HG03457 (cell line): Measurements from ENCODE around the gene NDUFB7.
"Not testable (repeated sequence)": the region's sequence is repeated elsewhere in the genome, so short reads cannot be mapped to it uniquely, and the experiment has no call there.

Experiments used
- ATAC-seq: cut with Tn5 transposase; IDR thresholded peaks from one replicate; pipeline ENCODE4 v1.9.1; 2021; ENCODE audit warnings: moderate number of reproducible peaks; ENCODE audit not compliant: unreplicated experiment

The NDUFB7 gene

DNA sequence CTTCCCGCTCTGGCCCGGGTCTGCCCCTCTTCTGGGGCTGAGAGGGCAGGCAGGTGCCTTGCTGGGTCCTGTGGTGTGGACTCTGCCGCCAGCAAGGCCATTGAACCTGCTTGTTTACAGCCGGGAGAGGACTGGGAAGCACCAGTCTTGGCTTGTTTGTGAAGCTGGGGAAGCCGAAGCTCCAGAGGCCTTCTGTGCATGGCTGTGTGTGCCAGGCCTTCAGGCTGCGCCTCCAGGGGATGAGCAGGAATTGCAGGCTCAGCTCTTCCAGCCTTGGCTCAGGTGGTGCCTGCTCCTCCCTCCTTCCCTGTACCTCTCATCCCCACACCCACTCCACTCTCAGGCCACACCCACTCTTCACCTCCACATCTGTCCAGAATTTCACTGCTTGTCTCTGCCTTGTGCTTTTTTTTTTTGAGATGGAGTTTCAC, 17.5 kb downstream of the NDUFB7 start:
- ATAC-seq = no peak

GRCh38 chr19:14553939-14554243, 18.0 kb downstream of the NDUFB7 start:
- no peak for ATAC-seq

DNA sequence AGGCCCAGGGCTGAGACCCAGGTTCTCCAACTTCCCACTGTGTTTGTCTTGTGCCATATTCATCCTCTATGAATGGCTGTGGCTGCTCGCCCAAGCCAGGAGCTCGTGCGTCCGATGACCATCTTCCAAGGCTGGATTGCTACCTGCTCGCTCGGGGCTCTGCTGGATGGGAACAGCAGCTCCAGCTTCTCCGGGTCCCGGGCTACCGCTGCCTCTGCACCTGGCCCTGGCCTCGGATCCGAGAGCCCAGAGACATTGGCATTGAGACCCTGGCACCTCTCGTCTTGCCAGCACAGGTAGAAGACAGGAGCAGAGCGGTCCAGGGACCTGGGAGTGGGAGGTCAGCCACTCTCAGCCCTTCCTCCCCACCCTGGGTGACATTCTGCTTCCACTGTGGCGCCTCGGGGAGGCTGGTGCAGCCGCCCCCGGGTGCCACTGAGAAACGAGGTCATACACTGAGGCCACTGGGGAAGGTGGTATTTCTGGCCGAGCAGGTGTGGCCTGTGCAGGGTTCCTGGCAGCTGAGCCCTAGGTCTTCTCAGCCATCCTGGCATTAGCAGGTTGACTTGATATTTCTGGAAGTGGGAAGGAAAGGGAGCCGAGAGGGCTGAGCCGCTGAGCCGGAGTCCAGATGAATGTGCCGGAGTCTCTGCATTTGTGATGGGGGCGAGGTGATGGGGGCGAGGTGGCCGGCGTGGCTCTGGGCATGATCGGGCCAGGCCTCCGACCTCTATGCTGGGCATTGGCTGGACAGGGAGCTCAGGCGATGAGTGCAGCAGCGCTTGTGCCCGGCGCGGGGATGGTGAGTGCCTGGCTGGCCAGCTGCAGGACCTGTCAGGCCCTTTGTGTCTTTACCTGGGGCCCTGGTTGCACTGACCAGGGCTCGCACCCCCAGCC, 18.6 kb downstream of the NDUFB7 start:
- no peak for ATAC-seq

GRCh38 chr19:14552006-14552360, 19.9 kb downstream of the NDUFB7 start:
- not testable (repeated sequence) for ATAC-seq

GRCh38 chr19:14551134-14552005, 20.5 kb downstream of the NDUFB7 start:
- ATAC-seq = not testable (repeated sequence)

- no peak for ATAC-seq
Observed at GRCh38 chr19:14550201-14550754, 21.6 kb downstream of the NDUFB7 start.

DNA sequence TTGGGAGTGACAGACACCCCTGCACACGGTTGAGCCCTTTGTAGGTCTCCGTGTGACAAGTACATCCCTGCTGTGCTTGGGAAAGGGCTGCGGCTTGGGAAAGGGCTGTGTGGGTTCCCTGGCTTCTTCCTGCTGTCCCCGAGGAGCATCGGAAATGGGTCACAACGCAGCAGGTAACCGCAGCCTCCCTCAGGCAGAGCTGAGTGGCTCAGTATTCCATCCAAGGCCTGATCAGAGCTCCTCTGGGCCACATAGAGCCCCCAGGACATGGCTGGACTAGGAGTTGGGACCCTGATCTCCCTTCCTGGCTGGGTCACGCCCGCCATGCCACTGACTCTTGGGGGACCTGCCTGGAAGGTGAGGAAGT, 26.2 kb downstream of the NDUFB7 start:
- ATAC-seq = no peak

- ATAC-seq = no peak
Observed at GRCh38 chr19:14544977-14545715, 26.7 kb downstream of the NDUFB7 start.

GRCh38 chr19:14544047-14544446, 27.8 kb downstream of the NDUFB7 start:
- ATAC-seq = no peak

DNA sequence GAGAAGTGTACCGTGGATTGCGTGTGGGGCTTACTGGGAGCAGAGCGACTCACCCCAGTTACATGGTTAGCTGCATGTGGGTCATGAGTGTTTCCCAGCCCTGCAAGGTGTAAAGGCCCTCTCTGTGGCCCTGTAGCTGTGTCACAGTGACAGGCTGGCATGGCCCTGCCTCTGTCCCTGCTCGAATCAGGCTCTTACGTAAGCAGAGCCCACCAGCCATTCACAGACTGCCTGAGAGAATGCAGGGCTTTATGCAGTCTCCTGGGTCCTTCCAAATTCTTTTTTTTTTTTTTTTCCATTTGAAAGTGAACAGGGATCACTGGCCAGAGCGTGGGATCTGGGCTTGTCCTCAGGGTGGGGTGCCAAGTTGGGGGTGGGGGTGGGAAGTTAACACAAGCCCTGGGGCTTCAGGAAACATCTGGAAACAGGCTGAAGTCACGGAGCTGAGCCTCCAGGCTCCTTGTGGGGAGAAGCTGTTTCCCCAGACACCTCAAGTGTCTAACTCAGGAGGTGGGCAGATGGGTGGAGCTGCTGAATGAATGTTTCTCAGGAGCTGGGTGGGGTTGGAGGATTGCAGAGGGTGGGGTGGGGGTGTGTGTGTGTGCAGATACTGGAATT, 29.0 kb downstream of the NDUFB7 start:
- no peak for ATAC-seq

DNA sequence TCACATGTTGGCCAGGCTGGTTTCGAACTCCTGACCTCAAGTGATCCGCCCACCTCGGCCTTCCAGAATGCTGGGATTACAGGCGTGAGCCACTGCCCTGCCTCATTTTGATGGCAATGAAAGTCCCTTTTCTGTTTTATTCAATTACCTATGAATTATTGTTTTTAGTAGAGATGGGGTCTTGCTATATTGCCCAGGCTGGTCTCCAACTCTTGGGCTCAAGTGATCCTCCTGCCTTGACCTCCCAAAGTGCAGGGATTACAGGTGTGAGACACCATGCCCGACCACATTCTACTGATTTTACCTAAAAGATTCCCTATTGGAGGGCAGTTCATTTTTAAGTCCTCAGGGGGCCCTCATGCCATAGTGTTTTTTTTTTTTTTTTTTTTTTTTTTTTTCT, 29.9 kb downstream of the NDUFB7 start:
- not testable (repeated sequence) for ATAC-seq

DNA sequence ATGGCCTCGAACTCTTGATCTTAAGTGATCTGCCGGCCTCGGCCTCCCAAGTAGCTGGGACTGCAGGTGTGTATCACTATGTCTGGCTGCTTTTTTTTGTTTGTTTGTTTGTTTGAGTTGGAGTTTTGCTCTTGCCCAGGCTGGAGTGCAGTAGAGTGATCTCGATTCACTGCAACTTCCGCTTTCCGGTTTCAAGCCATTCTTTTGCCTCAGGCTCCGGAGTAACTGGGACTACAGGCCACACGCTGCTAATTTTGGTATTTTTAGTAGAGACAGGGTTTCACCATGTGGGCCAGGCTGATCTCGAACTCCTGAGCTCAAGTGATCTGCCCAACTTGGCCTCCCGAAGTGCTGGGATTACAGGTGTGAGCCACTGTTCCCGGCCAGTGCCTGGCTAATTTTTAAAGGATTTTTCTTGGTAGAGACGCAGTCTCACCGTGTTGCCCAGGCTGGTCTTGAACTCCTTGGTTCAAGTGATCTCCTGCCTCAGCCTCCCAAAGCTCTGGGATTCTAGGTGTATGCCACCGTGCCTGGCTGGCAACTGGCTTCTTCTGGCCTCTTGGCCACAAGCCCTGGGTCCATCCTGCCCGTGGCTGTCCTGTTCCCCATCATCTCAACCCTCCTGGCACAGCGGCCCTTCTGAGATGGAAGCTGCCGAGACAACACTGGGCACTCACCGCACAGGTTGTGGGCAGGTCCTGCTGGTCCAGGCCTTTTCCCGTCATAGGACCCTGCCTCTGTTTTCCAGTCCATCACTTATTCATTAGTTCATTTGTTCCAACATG, 30.9 kb downstream of the NDUFB7 start:
- ATAC-seq = no peak

DNA sequence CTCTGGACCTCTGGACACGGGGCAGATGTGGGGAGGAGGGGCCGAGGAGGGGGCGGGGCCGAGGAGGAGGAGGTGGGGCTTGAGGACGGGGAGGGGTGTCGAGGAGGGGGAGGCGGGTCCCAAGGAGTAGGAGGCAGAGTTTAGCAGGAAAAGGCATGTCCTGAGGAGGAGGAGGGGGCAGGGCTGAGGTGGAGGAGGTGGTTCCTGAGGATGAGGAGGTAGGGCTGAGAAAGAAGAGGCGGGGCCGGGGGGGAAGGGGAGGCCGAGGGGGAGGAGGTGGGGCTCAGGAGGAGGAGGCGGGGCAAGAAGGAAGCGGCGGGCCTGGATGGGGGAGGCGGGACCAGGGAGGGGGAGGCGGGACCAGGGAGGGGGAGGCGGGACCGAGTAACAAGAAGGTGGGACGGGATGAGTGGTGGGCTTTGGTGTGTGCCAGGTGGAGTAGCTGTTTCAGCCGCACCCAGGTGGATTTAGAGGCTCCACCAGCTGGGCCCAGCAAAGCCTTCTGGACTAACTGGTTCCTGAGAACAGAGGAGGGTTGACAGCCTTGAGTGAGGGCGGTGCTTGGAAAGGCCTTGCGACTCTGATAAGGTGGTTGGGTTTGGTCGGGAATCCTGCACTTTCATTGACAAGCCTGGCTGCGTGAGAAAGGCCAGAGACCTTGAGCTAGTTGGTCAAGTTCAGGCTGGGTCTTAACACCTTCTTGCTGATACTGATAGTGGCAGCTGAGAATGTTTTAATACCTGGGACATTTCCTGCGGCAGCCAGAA, 34.8 kb downstream of the NDUFB7 start:
- ATAC-seq = no peak

DNA sequence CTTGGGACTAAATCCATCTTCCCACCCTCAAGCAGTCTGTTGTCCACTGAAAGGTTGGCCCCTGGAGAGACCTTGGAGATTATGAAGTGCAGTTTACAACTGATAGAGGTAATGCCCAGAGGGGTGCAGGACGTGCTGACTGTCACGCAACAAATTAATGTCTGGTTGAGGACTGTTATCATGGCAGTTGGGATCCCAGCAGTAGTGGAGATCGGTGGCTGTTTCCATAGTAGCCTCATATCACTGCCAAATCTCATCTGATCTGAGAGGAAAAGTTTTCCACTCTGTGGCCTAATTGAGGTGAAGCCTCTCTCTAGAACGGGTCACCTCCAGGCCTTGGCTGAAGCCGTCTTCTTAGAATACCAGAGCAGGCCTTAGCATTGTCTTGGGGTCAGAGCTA, 38.4 kb downstream of the NDUFB7 start:
- ATAC-seq = no peak

GRCh38 chr19:14530506-14530905, 41.4 kb downstream of the NDUFB7 start:
- ATAC-seq = no peak

DNA sequence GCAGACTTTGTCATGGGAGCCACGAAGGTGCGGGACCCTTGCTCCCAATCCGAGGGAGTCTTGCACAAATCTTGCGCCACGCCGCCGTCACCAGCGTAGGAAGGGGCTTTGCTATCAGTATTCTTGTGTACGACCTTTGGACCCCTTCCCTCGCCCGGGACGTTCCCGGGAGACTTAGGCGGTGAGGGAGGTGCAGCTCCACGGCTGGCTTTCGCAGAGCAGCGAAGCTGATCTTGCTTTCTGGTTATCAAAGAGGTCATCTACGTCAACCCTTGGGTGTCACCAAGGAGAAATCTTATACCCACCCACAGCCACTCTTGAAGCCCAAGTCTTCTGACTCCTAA, 41.9 kb downstream of the NDUFB7 start:
- ATAC-seq = no peak

GRCh38 chr19:14529254-14530004, 42.4 kb downstream of the NDUFB7 start, which contains the start of gene TECR:
TSS of gene TECR (plus strand) at chr19:14529594. CDS start at chr19:14529697, 103 bp downstream.
- ATAC-seq = peak; percentile 87
